NOMO-1 treated with dmso at 0.1 percent for 144 hours (cell line): ENCODE data around the gene PALLD.
"Not testable (repeated sequence)": the region's sequence is repeated elsewhere in the genome, so short reads cannot be mapped to it uniquely, and the experiment has no call there.

Experiments used
- DNase-seq: peaks from one replicate; lab custom pipeline; 2025; ENCODE audit not compliant: unreplicated experiment; lab: John Stamatoyannopoulos, UW

The PALLD gene

DNA sequence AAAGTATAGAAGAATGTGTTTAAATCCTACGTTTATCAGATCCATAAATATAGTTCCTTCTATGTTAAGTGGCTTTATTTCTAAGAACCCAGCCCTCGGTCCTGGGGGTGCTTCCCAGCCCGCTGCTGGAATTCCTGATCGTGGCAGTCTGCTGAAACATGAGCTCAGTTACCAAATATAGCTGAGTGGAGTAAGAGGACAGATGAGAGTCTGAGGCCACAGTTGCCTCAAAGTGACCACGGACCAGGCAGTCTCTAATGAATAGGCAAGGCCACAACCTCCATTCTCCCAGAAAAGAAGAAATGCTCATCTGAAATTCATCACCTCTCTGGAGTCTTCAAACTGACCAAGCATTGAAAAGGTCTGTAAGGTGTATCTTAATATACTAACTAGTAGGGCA lies at the start of gene PALLD:
TSS of gene PALLD (plus strand) at position 219 of the 400 bp plus-strand sequence.
- no peak for DNase-seq

DNA sequence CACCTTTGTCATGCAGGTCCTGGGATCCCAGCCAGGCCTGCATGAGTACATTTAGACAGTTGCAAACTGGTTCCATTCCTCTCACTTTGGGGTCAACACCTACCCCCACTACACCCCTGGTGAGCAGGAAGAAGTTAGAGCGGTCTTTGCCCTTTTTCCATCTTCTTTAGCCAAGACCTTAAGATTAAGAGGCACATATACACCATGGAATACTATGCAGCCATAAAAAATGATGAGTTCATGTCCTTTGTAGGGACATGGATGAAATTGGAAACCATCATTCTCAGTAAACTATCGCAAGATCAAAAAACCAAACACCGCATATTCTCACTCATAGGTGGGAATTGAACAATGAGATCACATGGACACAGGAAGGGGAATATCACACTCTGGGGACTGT lies 47.8 kb upstream of the PALLD start:
- DNase-seq, result not testable (repeated sequence)

DNA sequence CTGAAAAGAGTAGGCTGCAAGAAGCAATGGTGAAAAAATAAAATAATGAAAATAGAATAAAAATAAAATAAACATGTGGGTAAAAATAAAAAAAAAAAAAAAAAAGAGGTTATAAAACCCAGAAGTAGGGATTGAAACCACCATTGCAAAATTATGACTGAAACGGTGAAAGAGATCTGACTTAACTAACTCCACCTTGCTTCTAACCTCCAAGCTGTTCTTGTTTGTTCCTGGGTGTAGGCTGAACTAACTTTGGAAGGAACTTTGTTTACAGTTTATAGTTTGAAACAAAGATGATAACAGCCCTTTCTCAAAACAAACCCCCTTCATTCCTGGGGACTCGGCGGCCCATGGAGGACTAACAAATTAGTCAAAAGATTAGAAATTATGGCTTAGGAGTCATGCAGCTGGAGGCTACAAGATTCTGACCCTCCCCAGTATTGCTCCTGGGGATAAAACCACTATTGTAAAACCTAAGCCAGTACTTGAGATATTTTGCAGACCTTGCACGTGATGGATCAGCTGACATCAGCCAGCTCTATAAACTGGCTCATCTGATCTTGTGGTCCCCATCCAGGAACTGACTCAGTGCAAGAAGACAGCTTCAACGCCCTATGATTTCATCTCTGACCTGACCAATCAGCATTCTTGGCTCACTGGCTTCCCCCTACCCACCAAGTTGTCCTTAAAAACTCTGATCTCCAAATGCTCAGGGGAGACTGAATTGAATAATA lies 47.0 kb upstream of the PALLD start:
- DNase-seq, result no peak

DNA sequence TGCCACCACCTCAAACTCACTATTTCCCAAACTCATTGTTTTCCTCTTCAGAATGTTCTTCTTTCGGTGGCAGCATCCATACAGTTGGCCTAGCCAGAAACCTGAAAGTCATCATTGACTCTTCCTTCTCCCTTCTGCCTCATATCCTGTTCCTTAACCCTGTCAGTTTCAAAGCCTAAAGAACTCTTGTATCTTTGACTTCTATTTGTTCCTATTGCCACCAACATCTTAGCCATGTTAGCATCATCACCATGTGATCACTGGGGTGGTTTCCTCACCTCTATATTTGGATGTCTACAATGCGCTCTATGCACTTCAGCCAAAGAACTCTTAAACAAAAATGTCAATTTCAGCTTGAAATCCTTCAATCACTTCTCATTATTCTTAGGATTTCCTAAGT lies 45.5 kb upstream of the PALLD start:
- DNase-seq, result no peak

- peak; percentile 33 for DNase-seq
These were observed 45.0 kb upstream of the PALLD start for GRCh38 chr4:168451744-168452390.

DNA sequence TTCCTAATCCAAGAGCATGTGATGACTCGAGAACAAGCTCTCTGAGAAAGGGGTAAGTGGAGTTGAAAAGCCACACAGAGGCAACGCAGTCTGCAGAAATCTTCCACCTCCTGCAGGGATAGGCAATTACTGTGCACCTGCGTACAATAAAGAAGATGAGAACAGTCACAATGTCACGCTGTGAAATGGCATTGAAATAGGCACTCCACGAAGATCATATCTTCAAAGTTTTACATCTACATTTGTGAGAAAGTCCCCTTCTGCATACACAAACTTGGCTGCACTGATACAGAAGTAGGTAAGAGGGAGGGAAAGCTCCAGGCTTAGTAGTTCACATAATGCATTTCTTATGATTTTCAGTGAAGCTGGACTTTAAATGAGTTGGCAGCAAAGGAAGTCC lies 43.7 kb upstream of the PALLD start:
- DNase-seq, result no peak

DNA sequence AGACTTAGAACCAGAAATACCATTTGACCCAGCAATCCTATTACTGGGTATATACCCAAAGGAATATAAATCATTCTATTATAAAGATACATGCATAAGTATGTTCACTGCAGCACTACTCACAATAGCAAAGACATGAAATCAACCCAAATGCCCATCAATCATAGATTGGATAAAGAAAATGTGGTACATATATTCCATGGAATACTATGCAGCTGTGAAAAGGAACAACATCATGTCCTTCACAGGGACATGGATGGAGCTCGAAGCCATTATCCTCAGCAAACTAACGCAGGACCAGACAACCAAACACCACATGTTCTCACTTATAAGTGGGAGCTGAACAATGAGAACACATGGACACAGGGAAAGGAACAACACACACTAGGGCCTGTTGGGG lies 38.6 kb upstream of the PALLD start:
- not testable (repeated sequence) for DNase-seq

GRCh38 chr4:168461821-168462220 lies 35.0 kb upstream of the PALLD start:
- DNase-seq, result no peak

DNA sequence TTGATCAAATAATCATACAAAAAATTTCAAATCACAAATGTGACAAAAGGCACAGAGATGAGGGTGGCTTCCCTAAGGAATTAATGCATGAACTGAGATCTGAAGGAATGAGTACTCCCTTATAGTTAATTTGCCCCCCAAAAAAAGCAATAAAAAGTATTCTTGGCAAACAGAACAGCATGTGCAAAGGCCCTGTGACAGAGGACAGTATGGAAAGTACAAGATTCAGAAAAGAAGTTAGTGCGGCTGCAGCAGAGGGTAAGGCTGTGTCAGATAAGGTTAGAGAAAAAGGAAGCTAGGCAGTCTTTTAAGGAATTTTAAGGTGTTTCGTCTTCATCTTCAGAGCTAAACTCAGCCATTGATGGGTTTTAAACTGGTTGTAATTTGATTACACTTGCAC lies 23.9 kb upstream of the PALLD start:
- DNase-seq, result no peak

DNA sequence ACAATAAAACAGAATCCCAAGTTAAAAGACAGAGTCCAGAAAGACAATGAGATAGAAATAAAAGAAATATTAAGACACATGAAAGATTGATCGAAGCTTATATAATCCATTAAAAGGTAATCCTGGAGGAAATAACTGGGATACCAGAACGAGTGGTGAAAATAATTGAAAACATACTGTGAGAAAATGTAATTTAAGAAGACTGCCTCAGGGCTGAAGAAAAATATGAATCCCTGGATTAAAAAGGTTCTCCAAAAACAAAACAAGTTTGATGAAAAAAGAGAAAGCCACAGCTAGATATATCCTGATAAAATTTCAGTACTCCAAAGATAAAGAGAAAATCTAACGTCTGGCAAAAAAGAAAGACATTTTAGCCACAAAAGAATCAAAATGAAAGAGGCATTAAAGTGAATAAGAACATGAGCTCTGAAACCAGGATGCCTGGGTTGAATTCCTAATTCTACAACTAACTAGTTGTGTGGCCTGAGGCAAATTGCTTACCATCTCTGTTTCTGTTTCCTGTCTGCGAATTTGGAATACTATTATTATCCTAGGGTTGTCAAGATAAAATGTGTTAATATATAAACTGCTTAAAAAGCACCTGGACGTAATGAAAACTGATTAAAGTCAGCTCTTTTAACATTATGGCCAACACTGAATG lies 22.1 kb upstream of the PALLD start:
- no peak for DNase-seq

- DNase-seq, result no peak
These were observed 21.1 kb upstream of the PALLD start for GRCh38 chr4:168475745-168476144.

DNA sequence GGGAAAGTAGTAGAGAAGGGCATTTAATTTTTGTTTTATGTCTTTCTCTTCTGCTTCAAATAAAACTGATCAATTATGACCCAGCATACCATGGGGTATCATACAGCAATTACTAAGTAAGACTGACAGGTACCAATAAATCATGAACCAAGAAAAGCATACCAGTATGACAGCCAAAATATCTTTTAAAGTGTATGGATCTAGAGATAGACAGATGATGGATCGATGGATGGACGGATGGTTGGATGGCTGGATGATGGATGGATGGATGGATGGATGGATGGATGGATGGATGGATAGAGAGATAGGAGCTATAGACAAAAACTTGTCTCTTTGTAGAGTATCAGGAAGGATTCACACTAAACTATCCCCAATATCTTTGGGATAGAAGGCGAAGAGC lies 18.0 kb upstream of the PALLD start:
- no peak for DNase-seq

DNA sequence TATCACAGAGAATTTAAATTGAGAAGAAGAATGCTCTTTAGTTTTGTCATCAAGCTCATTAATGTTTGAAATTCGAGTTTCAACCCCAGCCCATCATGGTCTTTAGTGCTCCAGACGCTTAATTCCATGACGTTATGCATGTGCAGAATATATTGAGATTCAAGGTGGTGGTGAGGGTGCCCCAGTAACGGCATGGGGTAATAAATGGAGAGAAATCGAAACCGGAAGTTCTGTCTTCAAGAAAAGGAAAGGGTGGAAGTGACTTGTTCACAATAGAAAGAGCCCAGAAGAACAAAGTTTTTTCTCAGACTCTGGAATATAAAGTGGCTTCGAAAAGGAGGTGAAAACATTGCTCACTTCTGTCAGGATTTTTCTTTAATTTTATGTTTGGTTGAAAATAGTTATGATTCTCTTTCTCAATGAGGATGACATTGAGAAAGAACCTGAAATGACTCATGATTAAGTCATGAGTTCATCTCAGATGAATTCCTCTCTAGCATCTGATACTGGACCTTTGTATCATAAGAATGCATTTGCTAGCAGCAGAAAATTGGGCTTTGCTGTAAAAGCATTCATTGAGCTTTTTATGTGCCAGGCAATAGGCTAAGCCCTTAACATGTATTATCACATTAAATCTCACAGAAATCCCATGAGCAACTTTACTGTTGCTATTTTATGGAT lies 15.8 kb upstream of the PALLD start:
- DNase-seq, result peak; percentile 56

DNA sequence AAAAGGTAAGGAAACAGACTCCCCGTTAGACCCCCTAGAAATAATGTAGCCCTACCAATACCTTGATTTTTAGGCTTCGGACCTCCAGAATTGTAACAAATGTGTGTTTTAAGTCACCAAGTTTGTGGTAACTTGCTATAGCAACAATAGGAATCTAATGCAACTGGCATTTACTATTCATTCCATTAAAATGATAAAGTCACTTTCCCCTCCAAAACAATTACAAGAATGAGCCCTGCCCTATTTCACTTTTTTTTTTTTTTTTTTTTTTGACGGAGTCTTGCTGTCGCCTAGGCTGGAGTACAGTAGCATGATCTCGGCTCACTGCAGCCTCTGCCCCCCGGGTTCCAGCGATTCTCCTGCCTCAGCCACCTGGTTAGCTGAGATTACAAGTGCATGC lies 13.0 kb upstream of the PALLD start:
- no peak for DNase-seq

DNA sequence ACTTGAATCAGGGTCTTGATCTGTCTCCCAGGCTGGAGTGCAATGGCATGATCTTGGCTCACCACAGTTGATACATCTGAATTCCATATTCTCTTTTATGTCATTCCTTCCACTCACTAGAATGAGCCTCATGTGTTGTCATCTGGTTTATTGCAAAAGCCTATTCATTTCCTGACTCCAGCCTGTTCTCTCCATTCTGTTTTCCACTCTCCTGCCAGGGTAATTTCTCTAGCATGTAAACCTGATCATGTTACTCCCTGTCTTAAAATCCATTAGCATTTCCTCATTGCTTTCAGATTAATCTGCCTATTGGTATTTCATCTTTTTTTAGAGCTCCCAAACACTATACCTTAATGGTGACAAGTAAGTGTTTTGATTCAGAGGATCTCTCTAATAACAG lies 12.2 kb upstream of the PALLD start:
- DNase-seq, result no peak

- no peak for DNase-seq
These were observed 11.5 kb upstream of the PALLD start for GRCh38 chr4:168485156-168485910.

DNA sequence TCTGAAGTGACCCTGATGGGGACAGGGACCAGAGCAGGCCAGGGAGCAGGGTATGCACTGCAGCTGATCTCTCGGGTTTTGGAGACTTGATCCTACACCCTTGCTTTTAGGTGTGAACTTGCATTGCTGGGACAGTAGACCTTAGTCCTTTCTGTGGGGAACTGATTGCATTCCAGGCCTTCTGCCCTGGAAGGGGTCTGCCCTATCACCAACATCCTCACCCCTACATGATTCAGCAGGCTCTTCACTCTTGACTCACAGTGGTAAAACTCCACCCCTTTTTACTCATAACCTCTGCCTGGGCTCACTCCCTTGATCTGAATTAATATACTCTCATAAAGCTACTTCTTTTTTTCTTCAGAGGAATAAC lies 10.0 kb upstream of the PALLD start:
- DNase-seq, result no peak

GRCh38 chr4:168487282-168488035 lies 9.4 kb upstream of the PALLD start:
- no peak for DNase-seq

DNA sequence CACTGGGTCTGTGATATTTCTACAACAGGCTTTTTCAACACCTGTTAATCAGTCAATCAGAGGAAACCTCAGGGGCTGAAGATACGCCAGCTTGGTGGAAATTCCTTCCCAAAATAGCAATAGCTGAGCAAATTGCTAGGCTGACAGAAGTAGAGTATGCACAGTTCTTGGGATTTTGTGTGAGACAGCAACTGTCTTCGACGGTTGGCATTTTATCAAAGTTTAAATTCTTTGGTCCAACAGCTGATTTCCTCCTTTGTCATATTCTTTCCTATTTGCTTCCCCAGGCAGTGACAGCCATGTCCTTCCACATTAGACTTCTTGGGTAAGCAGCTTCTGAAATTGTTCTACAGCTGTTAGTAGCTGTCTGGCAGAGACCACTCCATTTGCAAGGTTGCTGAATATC lies 8.0 kb upstream of the PALLD start:
- no peak for DNase-seq

- no peak for DNase-seq
These were observed 7.2 kb upstream of the PALLD start for GRCh38 chr4:168489616-168490015.
